ENCODE data around the gene LIPA.

Gene LIPA

GRCh38 chr10:89235073-89235798 is 16.3 kb downstream of the LIPA start:
- TF ChIP-seq PAX5 (IDR thresholded peaks at IDR 0.05; ENCODE audit: insufficient read depth, low read length, severe bottlenecking) (no peak), POU2F2 (IDR thresholded peaks at IDR 0.05; ENCODE audit: low read depth, low read length) (no peak)
- DNase-seq (ENCODE audit: insufficient read length, low spot score), result no peak
- no peak for FAIRE-seq

GRCh38 chr10:89233033-89233432 is 18.5 kb downstream of the LIPA start:
- DNase-seq (ENCODE audit: insufficient read length, low spot score) (no peak), FAIRE-seq (no peak)
- no peak for TF ChIP-seq POLR2AphosphoS5 (IDR thresholded peaks at IDR 0.05; ENCODE audit: low read depth, low read length)
- no peak for TF ChIP-seq POLR2A (IDR thresholded peaks at IDR 0.05; ENCODE audit: low read depth, low read length)
- no peak for TF ChIP-seq TAF1 (IDR thresholded peaks at IDR 0.05; ENCODE audit: low read depth, low read length)
- no peak for TF ChIP-seq SPI1 (IDR thresholded peaks at IDR 0.05; ENCODE audit: low read depth, low read length)
- no peak for TF ChIP-seq POU2F2 (IDR thresholded peaks at IDR 0.05; ENCODE audit: low read depth, low read length)
- no peak for TF ChIP-seq PAX5 (IDR thresholded peaks at IDR 0.05; ENCODE audit: insufficient read depth, low read length, severe bottlenecking)

- DNase-seq (ENCODE audit: insufficient read length, low spot score) (no peak), FAIRE-seq (no peak)
- TF ChIP-seq SPI1 (IDR thresholded peaks at IDR 0.05; ENCODE audit: low read depth, low read length), result no peak
- no peak for TF ChIP-seq POLR2AphosphoS5 (IDR thresholded peaks at IDR 0.05; ENCODE audit: low read depth, low read length)
- no peak for TF ChIP-seq PAX5 (IDR thresholded peaks at IDR 0.05; ENCODE audit: insufficient read depth, low read length, severe bottlenecking)
- TF ChIP-seq TAF1 (IDR thresholded peaks at IDR 0.05; ENCODE audit: low read depth, low read length), result no peak
- no peak for TF ChIP-seq POLR2A (IDR thresholded peaks at IDR 0.05; ENCODE audit: low read depth, low read length)
- no peak for TF ChIP-seq POU2F2 (IDR thresholded peaks at IDR 0.05; ENCODE audit: low read depth, low read length)
Measured at GRCh38 chr10:89228962-89229361, 22.6 kb downstream of the LIPA start.

GRCh38 chr10:89228146-89228545 is 23.4 kb downstream of the LIPA start:
- no peak for DNase-seq (ENCODE audit: insufficient read length, low spot score)
- no peak for FAIRE-seq
- TF ChIP-seq TAF1 (IDR thresholded peaks at IDR 0.05; ENCODE audit: low read depth, low read length) (no peak), SPI1 (IDR thresholded peaks at IDR 0.05; ENCODE audit: low read depth, low read length) (no peak), POU2F2 (IDR thresholded peaks at IDR 0.05; ENCODE audit: low read depth, low read length) (no peak), POLR2A (IDR thresholded peaks at IDR 0.05; ENCODE audit: low read depth, low read length) (no peak), PAX5 (IDR thresholded peaks at IDR 0.05; ENCODE audit: insufficient read depth, low read length, severe bottlenecking) (no peak), POLR2AphosphoS5 (IDR thresholded peaks at IDR 0.05; ENCODE audit: low read depth, low read length) (no peak)

- TF ChIP-seq PAX5 (IDR thresholded peaks at IDR 0.05; ENCODE audit: insufficient read depth, low read length, severe bottlenecking) (no peak), TAF1 (IDR thresholded peaks at IDR 0.05; ENCODE audit: low read depth, low read length) (no peak), POLR2A (IDR thresholded peaks at IDR 0.05; ENCODE audit: low read depth, low read length) (no peak), POU2F2 (IDR thresholded peaks at IDR 0.05; ENCODE audit: low read depth, low read length) (no peak), SPI1 (IDR thresholded peaks at IDR 0.05; ENCODE audit: low read depth, low read length) (no peak), POLR2AphosphoS5 (IDR thresholded peaks at IDR 0.05; ENCODE audit: low read depth, low read length) (no peak)
- no peak for FAIRE-seq
- no peak for DNase-seq (ENCODE audit: insufficient read length, low spot score)
Measured at GRCh38 chr10:89226891-89227290, 24.7 kb downstream of the LIPA start.

- DNase-seq (ENCODE audit: insufficient read length, low spot score) (no peak), FAIRE-seq (no peak)
- TF ChIP-seq TAF1 (IDR thresholded peaks at IDR 0.05; ENCODE audit: low read depth, low read length) (no peak), SPI1 (IDR thresholded peaks at IDR 0.05; ENCODE audit: low read depth, low read length) (no peak), POLR2AphosphoS5 (IDR thresholded peaks at IDR 0.05; ENCODE audit: low read depth, low read length) (no peak), POU2F2 (IDR thresholded peaks at IDR 0.05; ENCODE audit: low read depth, low read length) (no peak), POLR2A (IDR thresholded peaks at IDR 0.05; ENCODE audit: low read depth, low read length) (no peak), PAX5 (IDR thresholded peaks at IDR 0.05; ENCODE audit: insufficient read depth, low read length, severe bottlenecking) (no peak)
Measured at GRCh38 chr10:89224739-89225443, 26.7 kb downstream of the LIPA start.

GRCh38 chr10:89221919-89222318 is 29.7 kb downstream of the LIPA start:
- FAIRE-seq (no peak), DNase-seq (ENCODE audit: insufficient read length, low spot score) (no peak)
- TF ChIP-seq POU2F2 (IDR thresholded peaks at IDR 0.05; ENCODE audit: low read depth, low read length) (no peak), SPI1 (IDR thresholded peaks at IDR 0.05; ENCODE audit: low read depth, low read length) (no peak), TAF1 (IDR thresholded peaks at IDR 0.05; ENCODE audit: low read depth, low read length) (no peak), POLR2A (IDR thresholded peaks at IDR 0.05; ENCODE audit: low read depth, low read length) (no peak), PAX5 (IDR thresholded peaks at IDR 0.05; ENCODE audit: insufficient read depth, low read length, severe bottlenecking) (no peak), POLR2AphosphoS5 (IDR thresholded peaks at IDR 0.05; ENCODE audit: low read depth, low read length) (no peak)

GRCh38 chr10:89219513-89220218 is 31.9 kb downstream of the LIPA start:
- no peak for FAIRE-seq
- DNase-seq (ENCODE audit: insufficient read length, low spot score), result no peak
- no peak for TF ChIP-seq SPI1 (IDR thresholded peaks at IDR 0.05; ENCODE audit: low read depth, low read length)
- TF ChIP-seq POU2F2 (IDR thresholded peaks at IDR 0.05; ENCODE audit: low read depth, low read length), result no peak
- TF ChIP-seq POLR2A (IDR thresholded peaks at IDR 0.05; ENCODE audit: low read depth, low read length), result no peak
- no peak for TF ChIP-seq POLR2AphosphoS5 (IDR thresholded peaks at IDR 0.05; ENCODE audit: low read depth, low read length)
- no peak for TF ChIP-seq TAF1 (IDR thresholded peaks at IDR 0.05; ENCODE audit: low read depth, low read length)
- TF ChIP-seq PAX5 (IDR thresholded peaks at IDR 0.05; ENCODE audit: insufficient read depth, low read length, severe bottlenecking), result no peak
